NOMO-1 treated with DMSO at 0.1 percent for 48 hours (cell line): ENCODE measurements around the gene KIF2C.
"Not testable (repeated sequence)": the region's sequence is repeated elsewhere in the genome, so short reads cannot be mapped to it uniquely, and the experiment has no call there.

Experiments used
- DNase-seq: peaks from one replicate; lab custom pipeline; 2025; ENCODE audit not compliant: unreplicated experiment; lab: John Stamatoyannopoulos, UW

KIF2C gene

DNA sequence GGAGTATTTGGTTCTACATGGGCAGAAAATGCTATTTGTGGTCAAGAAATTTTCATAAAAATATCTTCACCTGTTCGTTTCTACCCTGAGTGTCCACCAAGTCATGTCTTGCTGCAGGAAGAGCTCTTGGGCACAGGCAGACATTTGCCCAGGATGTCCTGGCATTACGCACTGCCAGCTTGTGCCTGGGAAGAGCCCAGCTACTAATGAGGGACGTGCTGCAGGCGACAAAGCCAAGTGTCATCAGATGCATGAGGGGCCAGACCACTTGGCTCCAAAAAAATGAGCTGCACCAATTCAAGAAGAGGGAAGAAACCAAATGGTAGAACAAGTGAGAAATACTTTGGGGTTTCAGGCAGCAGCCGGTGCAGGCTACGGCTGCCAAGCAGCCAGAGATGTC, 21.5 kb upstream of the KIF2C start:
- no peak for DNase-seq

DNA sequence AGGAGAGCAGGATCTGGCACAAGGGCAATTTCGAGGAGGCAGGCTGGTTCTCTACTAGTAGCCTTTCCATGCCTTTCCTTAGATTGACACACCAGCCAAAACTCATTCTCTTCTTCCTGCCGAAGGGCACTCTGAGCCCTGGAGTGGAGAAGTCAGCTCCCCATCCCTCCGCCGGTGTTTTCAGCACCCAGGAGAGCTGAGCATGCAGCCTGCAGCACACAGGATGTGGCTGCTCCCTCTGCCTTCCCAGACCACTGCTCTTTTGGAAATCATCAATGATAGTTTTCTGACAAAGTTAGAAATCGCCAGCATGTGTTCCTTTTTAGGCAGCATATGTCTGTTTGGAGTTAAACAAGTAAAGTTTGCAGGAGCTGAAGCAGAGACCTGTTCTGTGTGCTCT, 20.3 kb upstream of the KIF2C start:
- DNase-seq: no peak

DNA sequence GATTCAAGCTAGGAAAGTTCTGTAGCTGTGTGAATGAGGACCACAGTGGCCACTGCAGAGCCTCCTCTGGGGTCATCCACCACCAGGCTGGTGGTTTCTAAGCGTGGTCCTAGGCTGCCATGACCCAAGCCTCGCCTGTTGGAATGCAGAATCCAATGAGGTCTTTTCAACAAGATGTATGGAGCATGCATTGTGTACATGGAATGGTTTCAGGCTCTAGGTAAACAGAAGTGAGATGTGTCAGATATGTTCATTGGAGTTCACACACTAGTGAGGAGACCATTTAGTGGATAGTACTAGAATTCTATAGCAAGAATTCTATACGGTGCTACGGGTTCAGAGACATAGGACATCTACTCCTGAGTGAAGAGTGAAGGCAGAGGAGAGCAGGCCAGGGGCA, 19.4 kb upstream of the KIF2C start:
- DNase-seq: no peak

DNA sequence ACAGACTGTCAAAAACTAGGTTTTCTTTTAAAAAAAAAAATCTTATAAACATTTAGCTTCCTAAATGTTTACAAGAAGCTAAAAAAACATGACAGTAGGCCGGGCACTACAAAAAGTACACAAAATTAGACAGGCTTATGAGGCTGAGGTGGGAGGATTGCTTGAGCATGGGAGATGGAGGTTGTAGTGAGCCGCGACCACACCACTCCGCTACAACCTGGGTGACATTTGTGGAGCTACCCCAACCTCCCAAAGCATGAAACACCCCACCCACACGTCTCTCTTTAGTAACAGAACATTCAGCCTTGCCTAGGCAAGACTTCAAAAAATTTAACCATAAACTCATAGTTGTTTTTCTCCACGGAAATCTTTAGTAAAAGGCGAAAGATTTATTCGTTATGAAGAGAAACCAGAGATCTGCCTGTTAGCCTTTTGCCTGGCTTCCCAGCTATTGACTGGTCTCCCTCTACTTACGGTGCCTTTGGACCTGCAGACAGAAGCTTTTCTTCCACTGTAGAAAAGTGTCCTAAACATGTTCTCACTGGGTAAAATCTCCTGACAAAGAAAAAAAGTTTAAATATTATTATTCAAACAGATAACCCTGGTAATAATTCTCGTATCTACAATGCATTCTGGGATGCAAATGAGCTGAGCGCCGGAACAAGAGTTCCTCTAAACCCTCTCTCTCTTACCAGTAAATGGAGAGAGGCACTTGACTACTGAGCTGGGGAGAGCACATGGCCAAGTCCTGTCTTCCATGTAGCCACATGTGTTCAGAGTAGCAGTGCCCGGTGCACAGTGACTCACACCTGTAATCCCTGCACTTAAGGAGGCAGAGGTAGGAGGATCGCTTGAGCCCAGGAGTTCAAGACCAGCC, 17.9 kb upstream of the KIF2C start:
- peak; percentile 99 for DNase-seq

DNA sequence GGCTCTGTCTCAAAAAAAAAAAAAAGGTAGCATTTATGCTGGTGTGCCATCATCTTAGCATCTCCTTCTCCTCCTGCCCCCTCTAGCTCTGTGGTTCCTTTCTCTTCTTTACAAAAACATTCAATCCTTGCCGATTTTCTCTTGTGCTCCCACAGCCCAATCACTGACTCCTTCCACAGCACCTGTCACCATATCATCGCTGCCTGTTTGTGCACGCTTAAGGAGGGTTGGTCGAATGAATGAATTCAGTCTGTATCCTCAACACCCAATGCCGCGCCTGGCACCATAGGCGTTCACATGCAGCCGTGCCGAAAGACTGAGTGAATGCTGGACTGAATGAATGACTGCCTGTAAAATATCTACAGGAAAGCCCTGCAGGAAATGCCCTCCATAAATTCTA, 16.6 kb upstream of the KIF2C start:
- peak; percentile 38 for DNase-seq

DNA sequence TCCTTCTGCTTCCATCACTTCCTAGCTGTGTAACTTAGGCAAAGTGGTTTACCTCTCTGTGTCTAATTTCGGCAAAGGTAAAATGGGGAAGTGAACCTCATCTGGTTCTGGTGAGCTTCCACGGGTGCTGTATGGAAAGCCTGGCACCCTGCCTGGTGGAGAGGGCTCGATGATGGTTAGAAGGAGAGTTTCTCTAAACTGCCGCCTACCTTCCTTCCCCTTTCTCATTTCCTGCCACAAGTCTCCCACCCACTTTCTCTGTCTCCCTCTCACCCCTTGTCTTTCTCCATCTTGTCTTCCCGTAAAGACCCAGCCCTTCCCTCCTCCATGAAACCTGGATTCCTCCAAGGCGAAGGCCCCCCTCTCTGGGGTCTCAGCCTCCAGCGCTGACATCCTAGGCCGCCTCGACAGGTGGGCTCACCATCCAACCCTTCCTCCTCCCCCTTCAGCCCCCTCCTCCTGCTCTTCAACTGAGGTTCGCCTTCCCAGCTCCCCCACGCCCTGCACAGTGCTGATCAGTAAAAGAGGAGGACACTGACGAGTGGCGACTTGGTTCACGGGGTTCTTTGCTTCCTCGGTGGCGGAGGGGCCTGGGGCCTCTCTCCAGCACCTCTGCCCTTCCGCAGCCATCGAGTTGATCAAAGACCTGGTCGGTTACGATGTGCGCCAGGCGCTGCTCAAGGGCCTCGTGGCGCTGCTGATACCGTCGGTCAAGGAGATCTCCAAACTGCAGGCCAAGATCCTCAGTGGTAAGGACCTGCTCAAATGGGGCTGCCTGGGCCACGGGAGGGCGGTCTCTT, 15.9 kb upstream of the KIF2C start:
- peak; percentile 93 for DNase-seq

DNA sequence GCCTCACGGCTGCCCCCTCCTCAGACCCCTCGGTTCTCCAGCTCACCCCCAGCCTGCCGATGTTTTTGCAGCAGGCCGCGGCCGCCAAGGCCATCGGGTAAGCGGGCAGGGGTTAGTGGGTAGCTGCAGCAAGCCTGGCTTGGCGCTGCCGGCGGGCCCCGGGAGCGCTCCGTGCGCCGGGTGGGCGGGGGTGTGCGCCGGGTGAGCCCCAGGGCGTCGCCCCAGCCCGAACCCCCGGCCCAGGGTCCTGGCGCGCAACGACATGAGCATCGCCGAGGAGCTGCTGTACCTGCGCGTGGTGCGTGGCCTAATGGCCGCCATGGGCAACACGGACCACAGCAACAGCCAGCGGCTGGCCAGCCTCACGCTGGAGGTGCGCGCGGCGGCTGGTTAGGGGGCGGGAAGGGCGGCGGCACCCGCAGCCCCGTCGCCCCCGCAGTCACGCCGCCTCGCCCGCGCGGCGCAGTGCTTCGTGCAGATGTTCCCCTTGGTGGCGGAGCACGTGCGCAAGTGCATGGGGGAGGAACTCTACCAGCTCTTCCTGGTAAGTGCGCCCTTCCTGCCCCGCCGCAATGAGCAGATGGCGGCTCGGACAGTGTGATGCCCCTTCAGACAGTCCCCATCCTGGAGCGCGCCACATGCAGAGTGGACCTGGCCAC, 15.2 kb upstream of the KIF2C start:
- no peak for DNase-seq

DNA sequence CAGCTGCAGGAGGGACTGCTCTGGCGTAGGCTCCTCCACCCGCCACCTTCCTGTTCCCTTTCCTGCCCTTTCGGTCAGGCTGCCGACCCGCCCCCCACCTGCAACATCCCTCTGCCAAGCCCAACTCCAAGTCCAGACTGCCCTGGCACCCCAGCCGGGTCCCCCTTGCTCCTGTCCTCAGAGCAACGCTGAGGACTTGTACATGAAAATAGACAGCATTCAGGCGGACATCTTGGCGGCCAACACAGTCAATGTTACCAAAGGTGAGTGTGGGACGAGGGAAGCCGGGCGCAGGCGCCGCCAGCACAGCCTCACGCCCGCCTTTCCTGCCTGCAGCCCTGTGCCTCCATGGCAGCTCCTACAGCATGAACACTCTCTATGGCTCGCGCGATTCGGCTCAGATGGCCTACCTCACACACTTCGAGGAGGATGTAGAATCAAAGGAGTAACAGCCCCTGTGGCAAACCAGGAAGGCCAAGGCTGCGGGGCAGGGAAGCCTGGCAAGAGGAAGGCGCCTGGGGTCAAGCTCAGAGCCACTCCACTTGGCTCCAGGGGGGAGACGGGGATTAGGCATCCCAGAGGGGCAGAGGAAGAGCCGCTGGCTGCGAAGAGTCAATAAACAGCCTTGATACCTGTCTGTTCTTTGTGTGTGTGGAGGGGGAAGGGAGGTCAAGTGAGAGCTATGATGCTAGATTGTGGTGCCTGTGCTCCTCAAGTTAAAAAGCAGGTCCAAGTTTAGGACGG, 14.5 kb upstream of the KIF2C start:
- DNase-seq: no peak

DNA sequence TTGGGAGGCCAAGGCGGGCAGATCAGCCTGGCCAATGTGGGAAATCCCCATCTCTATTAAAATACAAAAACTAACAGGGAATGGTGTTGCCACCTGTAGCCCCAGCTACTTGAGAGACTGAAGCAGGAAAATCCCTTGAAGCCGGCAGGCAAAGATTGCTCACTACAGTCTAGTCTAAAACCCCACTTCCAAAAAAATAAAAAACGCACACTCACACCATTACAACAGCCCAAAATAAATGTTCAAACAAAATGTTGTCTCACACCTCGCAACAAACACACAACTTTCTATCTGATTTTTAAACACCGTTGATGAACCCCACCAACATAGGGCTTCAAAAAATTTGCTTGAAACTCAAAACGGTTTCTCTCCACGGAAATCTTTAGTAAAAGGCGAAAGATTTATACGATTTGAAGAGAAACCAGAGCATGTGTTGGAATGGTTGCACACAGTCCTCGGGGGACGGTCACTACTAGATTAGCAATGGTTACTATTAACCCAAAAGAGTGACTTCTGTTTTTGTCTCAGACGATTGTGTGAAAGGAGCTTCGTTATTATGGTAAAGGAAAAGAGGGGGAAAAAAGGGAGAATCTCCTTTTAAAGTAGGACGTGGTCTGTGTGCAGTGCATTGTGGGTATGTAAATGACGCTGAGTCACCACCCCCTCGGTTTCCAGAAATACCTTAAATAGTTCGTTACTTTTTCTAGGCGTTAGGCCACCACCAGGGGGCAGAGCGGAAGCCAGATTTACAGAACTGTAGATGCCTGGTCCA, 8.7 kb upstream of the KIF2C start, which contains the start of gene RNU5D-1:
Gene RNU5D-1, minus strand, starts transcription at position 430 of the 772 bp plus-strand sequence.
- peak; percentile 97 for DNase-seq

DNA sequence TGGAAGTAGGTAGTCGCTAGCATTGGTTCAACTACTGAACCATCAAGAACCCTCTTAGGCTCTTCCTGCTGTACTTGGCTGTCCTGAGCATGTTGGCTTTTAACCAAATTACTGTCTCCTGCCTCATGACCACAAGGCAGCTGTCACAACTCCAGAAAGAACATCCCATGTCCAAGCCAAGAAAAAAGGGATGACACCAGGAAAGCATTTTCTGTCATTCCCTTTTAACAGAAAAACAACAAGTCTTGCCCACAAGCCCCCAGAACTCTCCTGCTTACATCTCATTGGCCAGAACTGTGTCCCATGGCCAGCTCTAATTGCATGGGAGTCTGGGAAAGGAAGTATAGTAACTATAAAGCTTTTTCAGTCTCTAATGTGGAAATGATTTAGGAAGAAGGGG, 6.3 kb upstream of the KIF2C start:
- DNase-seq: no peak

DNA sequence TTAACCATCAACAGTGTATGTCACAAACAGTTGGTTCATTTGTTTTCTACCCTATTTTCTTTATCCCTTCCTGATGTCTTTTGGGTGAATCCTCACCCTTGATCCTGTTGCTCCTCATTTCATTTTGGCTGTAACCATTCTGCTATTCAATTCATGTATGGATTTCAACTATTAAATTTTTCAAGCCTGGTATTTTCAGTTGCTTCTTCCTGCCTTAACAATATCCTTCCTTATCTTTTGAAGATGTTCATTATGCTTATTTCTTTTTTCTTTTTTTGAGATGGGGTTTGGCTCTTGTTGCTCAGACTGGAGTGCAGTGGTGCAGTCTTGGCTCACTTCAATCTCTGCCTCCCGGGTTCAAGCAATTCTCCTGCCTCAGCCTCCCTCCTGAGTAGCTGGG, 5.9 kb upstream of the KIF2C start:
- DNase-seq: no peak

DNA sequence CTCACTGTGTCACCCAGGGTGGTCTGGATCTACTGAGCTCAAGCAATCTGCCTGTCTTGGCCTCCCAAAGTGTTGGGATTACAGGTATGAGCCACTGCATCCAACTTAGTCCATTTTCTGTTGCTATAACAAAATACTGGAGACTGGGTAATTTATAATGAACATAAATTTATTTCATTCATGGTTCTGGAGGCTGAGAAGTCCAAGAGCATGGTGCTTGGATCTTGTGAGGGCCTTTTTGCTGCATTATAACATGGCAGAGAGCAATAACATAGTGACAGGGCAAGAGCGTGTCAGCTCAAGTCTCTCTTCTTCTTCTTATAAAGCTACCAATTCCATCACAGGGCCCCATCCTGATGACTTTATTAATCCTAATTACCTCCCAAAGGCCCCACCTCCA, 3.6 kb upstream of the KIF2C start:
- no peak for DNase-seq

DNA sequence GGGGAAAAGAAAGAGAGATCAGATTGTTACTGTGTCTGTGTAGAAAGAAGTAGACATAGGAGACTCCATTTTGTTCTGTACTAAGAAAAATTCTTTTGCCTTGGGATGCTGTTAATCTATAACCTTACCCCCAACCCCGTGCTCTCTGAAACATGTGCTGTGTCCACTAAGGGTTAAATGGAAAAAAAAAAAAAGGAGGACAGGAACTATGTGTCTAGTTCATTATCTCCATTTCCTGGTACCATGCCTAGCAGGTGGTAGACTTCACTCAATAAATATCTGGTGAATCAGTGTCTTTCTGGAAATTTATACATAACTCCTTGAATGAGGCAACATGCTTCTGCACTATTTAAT, 707 bp upstream of the KIF2C start:
- not testable (repeated sequence) for DNase-seq

DNA sequence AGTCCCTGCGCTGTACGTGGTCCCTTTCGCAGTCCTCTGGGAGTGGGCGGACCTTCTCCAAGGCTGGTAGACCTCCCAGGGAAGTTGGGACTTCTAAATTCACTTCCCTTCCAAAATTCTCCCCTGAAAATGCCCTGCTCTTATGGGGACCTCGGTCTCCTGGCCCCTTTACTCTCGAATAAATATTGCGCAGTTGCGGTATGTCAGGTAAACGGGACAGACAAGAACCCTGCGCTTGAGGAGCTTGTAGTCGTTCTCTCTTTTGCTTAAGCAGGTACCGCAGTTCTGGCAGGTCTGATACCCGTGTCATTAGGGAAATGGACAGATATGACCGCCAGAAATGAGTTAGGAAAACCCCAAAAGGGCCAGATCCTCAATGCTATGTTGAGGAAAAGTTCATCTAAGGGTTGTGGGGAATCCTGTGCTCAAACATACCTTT, 561 bp downstream of the KIF2C start:
- DNase-seq: no peak

DNA sequence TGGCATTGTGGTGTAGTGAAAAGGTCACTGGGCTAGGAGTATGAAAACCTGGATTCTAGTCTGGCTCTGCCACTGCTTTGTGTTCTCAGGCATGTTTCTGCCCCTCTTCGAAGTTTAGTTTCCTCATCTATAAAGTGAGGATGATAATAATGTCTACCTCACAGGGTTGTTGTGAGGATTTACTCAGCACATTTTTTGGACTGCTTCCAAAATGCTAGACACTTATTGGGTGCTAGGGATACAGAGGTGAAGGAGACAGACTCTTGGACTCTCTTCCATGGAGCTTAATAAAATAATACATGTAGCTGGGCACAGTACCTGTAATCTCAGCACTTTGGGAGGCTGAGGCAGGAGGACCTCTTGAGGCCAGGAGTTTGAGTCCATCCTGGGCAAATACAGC, 3.6 kb downstream of the KIF2C start:
- no peak for DNase-seq

DNA sequence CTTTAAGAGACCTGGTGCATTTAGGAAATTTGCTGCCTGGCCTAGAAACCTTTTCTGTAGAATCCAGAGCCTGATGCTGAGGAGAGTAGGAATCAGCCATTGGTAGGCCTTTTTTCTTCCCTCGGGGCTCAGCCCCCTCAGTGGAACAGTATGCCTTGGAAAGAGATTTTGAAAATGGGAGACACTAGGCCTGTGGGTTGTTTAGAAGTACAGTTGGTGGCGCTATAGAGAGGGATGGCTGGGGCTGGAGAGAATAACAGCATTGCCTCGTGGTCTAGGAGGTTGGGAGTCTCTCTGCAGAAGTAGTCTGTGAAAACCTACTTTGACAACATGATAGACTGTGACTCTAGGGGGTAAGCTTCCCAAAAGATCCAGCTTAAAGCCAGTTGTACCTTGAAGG, 8.2 kb downstream of the KIF2C start:
- no peak for DNase-seq

DNA sequence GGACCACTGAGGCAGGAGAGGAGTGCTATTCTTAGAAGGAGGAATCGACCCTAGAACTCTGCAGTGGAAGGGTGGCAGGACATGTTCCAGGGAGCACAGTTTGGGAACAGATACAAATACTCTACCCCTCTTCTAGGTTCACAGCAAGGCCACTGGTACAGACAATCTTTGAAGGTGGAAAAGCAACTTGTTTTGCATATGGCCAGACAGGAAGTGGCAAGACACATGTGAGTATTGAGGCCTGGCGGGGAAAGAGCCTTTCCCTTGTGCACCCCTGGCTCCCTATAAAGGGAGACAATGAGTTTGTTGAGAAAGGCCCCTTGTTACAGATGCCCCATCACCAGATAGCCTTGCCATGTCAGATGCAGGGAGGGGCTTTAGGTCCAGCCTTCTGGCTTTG, 17.8 kb downstream of the KIF2C start:
- no peak for DNase-seq

DNA sequence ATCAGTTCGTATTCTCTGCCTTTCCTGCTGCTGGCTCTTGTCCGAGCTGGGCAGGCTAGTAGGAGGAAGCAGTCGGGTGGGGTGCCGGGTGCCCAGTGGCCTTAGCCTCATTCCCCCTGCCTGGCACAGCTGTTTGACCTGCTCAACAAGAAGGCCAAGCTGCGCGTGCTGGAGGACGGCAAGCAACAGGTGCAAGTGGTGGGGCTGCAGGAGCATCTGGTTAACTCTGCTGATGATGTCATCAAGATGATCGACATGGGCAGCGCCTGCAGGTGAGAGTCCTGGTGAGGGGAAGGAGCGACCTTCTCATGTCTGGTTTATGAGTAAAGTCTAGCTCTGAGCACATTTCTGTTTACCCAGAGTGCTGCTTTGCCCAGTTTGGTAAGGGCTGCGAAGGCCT, 19.4 kb downstream of the KIF2C start:
- DNase-seq: no peak

DNA sequence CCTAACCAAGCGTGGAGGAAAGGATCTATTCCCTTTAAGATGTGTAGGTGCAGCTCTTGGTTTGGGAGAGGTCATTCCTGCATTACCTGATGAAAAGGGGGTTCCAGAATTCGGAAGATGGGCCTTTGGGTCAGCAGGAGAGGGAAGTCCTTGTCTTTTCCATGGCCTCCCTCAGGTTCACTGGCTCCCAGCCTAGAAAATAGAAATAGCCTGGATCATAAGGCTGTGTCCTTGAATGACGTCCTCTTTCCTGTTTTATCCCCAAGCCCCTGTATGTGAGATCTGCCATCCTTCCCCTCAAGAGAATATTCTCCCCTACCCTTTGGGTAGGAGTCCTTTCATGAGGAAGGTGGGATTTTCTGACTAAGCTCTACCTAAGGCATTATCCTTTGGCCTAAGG, 21.2 kb downstream of the KIF2C start:
- DNase-seq: no peak

DNA sequence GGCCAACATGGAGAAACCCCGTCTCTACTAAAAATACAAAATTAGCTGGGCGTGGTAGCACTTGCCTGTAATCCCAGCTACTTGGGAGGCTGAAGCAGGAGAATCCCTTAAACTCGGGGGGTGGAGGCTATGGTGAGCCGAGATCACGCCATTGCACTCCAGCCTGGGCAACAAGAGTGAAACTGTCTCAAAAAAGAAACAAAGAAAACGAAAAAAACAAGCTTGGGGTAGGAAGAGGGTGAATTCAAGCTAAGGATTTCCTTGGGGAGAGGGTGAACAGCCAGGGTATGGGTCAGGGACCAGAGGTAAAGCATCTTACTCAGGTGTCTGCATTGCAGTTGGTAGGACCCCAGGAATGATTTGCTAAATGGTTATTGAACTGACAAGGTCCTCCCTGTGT, 26.8 kb downstream of the KIF2C start:
- DNase-seq: not testable (repeated sequence)
